Measurements from ENCODE around the gene UBAP1L.
"Not testable (repeated sequence)": the region's sequence is repeated elsewhere in the genome, so short reads cannot be mapped to it uniquely, and the experiment has no call there.

The UBAP1L gene

DNA sequence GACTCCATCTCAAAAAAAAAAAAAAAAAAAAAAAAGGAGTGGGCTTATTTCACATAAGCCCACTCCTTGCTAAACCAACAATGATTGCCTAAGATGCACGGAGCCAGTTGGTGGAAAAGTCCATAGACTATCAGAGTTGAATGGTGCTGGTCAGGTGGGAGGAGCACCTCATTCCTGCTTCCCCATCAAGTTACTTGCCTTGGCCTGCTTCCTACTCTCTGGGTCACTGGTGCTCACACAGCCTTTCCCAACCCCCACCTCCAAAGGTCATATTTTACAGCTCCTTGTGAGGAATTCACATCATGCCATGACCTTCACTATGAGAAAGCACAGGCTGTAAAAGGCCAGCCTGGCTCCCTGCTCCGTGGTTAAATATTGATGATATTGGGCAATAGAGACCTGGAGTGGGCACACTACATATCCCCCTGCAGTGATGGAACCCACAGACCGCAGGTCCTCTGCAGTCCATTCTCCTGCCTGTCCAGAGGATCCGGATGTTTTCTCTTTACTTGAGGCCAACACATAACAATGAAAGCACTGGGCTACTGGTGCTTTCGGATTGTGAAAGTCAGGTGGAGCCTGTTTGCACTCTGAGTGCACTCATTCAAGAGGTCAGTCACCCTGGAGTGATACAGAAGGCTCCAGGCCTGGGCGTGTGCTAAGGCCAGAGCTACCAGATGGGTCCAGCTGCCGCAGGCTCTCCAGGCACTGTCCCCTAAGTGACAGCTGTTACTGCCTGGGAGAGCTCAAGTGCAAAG lies 70.1 kb downstream of the UBAP1L start, which contains the start of gene SLC51B:
SLC51B (plus strand) TSS at position 664 of the 758 bp plus-strand sequence. CDS start 4,618 bp downstream, outside the sequence.
- no peak for DNase-seq (ENCODE audit: low read depth)

DNA sequence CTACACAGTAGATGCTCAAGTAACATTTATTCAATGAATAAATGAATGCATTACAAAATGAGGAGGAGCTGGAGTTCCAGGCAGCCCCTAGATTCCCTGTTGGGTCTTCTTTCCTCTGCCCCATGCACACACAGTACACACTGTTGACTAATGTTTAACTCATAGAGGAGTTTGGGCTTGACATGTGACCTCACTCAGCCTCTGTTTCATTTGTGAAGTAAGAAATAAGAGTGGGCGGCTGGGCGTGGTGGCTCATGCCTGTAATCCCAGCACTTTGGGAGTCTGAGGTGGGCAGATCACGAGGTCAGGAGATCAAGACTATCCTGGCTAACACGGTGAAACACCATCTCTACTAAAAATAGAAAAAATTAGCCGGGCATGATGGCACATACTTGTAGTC lies 70.8 kb downstream of the UBAP1L start:
- DNase-seq (ENCODE audit: low read depth) = not testable (repeated sequence)

DNA sequence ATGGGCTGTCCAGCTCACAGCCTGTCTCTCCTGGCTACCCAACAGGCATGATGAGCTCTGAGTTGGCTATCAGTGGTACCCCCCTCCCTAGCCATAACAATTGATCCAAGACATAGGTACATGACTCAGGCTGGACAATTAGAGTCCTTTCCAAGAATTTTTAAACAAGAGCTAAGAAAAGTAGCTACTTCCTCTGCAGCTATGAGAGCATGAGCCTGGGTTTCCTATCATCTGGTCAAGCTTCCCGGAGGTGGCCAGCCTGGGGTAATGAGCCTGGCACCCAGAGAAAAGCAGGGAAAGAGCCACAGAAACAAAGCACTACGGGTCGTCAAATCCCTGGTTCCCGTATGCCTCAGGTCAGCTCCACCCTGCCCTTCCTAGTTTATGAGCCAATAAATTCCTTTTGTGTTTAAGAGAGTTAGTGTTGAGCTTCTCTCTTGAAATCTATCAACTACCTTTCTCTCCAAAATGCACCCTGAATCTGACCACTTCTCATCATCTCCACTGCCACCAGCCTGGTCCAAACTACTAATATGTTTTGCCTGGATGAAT lies 72.1 kb downstream of the UBAP1L start:
- no peak for DNase-seq (ENCODE audit: low read depth)

All from activated T-helper 1 cell treated with Interleukin-2 at 50 U/mL for 16 hours (primary cell).